Measurements from ENCODE around the gene ITPKC.

- TF ChIP-seq EGR1 (IDR thresholded peaks at IDR 0.05) (no peak), TAF1 (IDR thresholded peaks at IDR 0.05; ENCODE audit: low read depth) (no peak), YY1 (IDR thresholded peaks at IDR 0.05; ENCODE audit: low read depth) (no peak), EP300 (IDR thresholded peaks at IDR 0.05; ENCODE audit: borderline replicate concordance) (no peak), FOXM1 (IDR thresholded peaks at IDR 0.05; ENCODE audit: borderline replicate concordance, low read depth) (no peak), RAD21 (IDR thresholded peaks at IDR 0.05; ENCODE audit: low read depth) (no peak), TCF12 (IDR thresholded peaks at IDR 0.05; ENCODE audit: low read depth) (no peak), TEAD4 (IDR thresholded peaks at IDR 0.05) (no peak), REST (IDR thresholded peaks at IDR 0.05; ENCODE audit: low read depth) (no peak)
These were observed 38.3 kb downstream of the ITPKC start for GRCh38 chr19:40755248-40755624.
